H9 (cell line): ENCODE data around the gene ENTREP3. TPM values are rescaled to one million over a fixed set of nuclear protein-coding genes. Genes with fewer than 3 reads are reported as not detected.
A peak's percentile ranks its signal among the peaks of the same experiment; 100 is the strongest.

Source experiments
- DNase-seq: peaks from one replicate; pipeline ENCODE4 v3.0.0-alpha.2; 2017
- H2AFZ ChIP-seq: one replicate; pipeline ENCODE4 v1.6.1; 2013; ENCODE audit warnings: mild to moderate bottlenecking, low read length, control low read depth, moderate library complexity
- H2AK5ac ChIP-seq: 2 replicates; pipeline ENCODE4 v1.6.1; 2013; ENCODE audit warnings: low read length, control low read depth, mixed read lengths; ENCODE audit not compliant: insufficient read length
- H2BK120ac ChIP-seq: one replicate; pipeline ENCODE4 v1.6.1; 2013; ENCODE audit warnings: low read depth, mild to moderate bottlenecking, low read length, control low read depth, inconsistent platforms; ENCODE audit not compliant: poor library complexity, severe bottlenecking
- H2BK12ac ChIP-seq: 2 replicates; pipeline ENCODE4 v1.6.1; 2013; ENCODE audit warnings: low read length, control low read depth, mixed read lengths, low read depth; ENCODE audit not compliant: insufficient read length
- H2BK15ac ChIP-seq: 2 replicates; pipeline ENCODE4 v1.6.1; 2013; ENCODE audit warnings: low read depth, low read length, control low read depth
- H2BK20ac ChIP-seq: one replicate; pipeline ENCODE4 v1.6.1; 2013; ENCODE audit warnings: low read depth, mild to moderate bottlenecking, low read length, control low read depth, inconsistent platforms; ENCODE audit not compliant: poor library complexity, severe bottlenecking
- H2BK5ac ChIP-seq: 2 replicates; pipeline ENCODE4 v1.6.1; 2013; ENCODE audit warnings: low read length, control low read depth, mixed read lengths; ENCODE audit not compliant: insufficient read length
- H3K14ac ChIP-seq: 2 replicates; pipeline ENCODE4 v1.6.1; 2013; ENCODE audit warnings: low read length, control low read depth; ENCODE audit not compliant: insufficient read depth
- H3K18ac ChIP-seq: 2 replicates; pipeline ENCODE4 v1.6.1; 2013; ENCODE audit warnings: low read depth, mild to moderate bottlenecking, mixed read lengths, low read length, control low read depth; ENCODE audit not compliant: insufficient read length
- H3K23ac ChIP-seq: 2 replicates; pipeline ENCODE4 v1.6.1; 2013; ENCODE audit warnings: low read length, control low read depth, mixed read lengths, low read depth; ENCODE audit not compliant: insufficient read length
- H3K23me2 ChIP-seq: 2 replicates; pipeline ENCODE4 v1.6.1; 2013; ENCODE audit warnings: low read depth, mild to moderate bottlenecking, mixed read lengths, low read length, control low read depth; ENCODE audit not compliant: insufficient read length, poor library complexity, severe bottlenecking
- H3K27ac ChIP-seq: 2 replicates; pipeline ENCODE4 v1.5.1; 2013; ENCODE audit warnings: low read length, control low read depth, mixed read lengths, low read depth; ENCODE audit not compliant: insufficient read length
- H3K27me3 ChIP-seq: 2 replicates; pipeline ENCODE4 v1.6.1; 2013; ENCODE audit warnings: low read length, control low read depth, inconsistent platforms; ENCODE audit not compliant: insufficient read depth
- H3K4ac ChIP-seq: 2 replicates; pipeline ENCODE4 v1.6.1; 2013; ENCODE audit warnings: low read depth, mild to moderate bottlenecking, control low read depth, inconsistent platforms, low read length, moderate library complexity
- H3K4me1 ChIP-seq: 2 replicates; pipeline ENCODE4 v1.6.1; 2013; ENCODE audit warnings: low read length, control low read depth, inconsistent platforms; ENCODE audit not compliant: insufficient read depth
- H3K4me2 ChIP-seq: 2 replicates; pipeline ENCODE4 v1.6.1; 2013; ENCODE audit warnings: low read length, control low read depth, mixed read lengths; ENCODE audit not compliant: insufficient read length, insufficient read depth
- H3K56ac ChIP-seq: 2 replicates; pipeline ENCODE4 v1.6.1; 2013; ENCODE audit warnings: low read depth, mild to moderate bottlenecking, mixed read lengths, low read length, control low read depth; ENCODE audit not compliant: insufficient read length
- H3K79me1 ChIP-seq: 2 replicates; pipeline ENCODE4 v1.6.1; 2013; ENCODE audit warnings: low read depth, mild to moderate bottlenecking, moderate library complexity, low read length, control low read depth, inconsistent platforms; ENCODE audit not compliant: insufficient read depth, poor library complexity, severe bottlenecking
- H3K79me2 ChIP-seq: 2 replicates; pipeline ENCODE4 v1.6.1; 2013; ENCODE audit warnings: low read length, control low read depth, inconsistent platforms; ENCODE audit not compliant: insufficient read depth
- H3K9ac ChIP-seq: 2 replicates; pipeline ENCODE4 v1.6.1; 2013; ENCODE audit warnings: low read length, control low read depth, mixed read lengths; ENCODE audit not compliant: insufficient read length; ENCODE audit errors: extremely low read depth
- H3K9me3 ChIP-seq: one replicate; pipeline ENCODE4 v1.6.1; 2013; ENCODE audit warnings: low read depth, low read length, inconsistent platforms; ENCODE audit not compliant: control insufficient read depth
- H3T11ph ChIP-seq: one replicate; pipeline ENCODE4 v1.6.1; 2013; ENCODE audit warnings: mild to moderate bottlenecking, low read length, control low read depth, inconsistent platforms
- H4K20me1 ChIP-seq: one replicate; pipeline ENCODE4 v1.6.1; 2013; ENCODE audit not compliant: control insufficient read depth, insufficient read length, insufficient read depth
- H4K5ac ChIP-seq: 2 replicates; pipeline ENCODE4 v1.6.1; 2013; ENCODE audit warnings: low read depth, mild to moderate bottlenecking, mixed read lengths, low read length, control low read depth; ENCODE audit not compliant: insufficient read length
- H4K8ac ChIP-seq: replicated peaks from 2 replicates; pipeline ENCODE4 v1.6.1; 2013; ENCODE audit warnings: low read length, control low read depth, mixed read lengths, low read depth; ENCODE audit not compliant: insufficient read length
- H4K91ac ChIP-seq: 2 replicates; pipeline ENCODE4 v1.6.1; 2013; ENCODE audit warnings: low read depth, mild to moderate bottlenecking, moderate library complexity, mixed read lengths, low read length, control low read depth; ENCODE audit not compliant: insufficient read length
- H3K27ac Mint-ChIP-seq, 3 experiments: 2 replicates in 2 of 3; 3 replicates in 1 of 3; pipeline ENCODE4 v1.8.0; 2020 to 2021; ENCODE audit warnings: mixed read lengths in 3 of 3, mild to moderate bottlenecking in 1 of 3, moderate library complexity in 1 of 3
- H3K27me3 Mint-ChIP-seq: 2 replicates; pipeline ENCODE4 v1.8.0; 2021; ENCODE audit warnings: low read depth, mild to moderate bottlenecking, moderate library complexity, mixed read lengths
- H3K36me3 Mint-ChIP-seq, 3 experiments: 2 replicates in 2 of 3; 3 replicates in 1 of 3; pipeline ENCODE4 v1.8.0; 2020 to 2021; ENCODE audit warnings: low read depth in 3 of 3, mixed read lengths in 3 of 3; ENCODE audit not compliant: insufficient read depth in 1 of 3
- H3K4me1 Mint-ChIP-seq, 2 experiments: 2 replicates each; pipeline ENCODE4 v1.8.0; 2020; ENCODE audit warnings: mixed read lengths in 2 of 2
- H3K4me3 Mint-ChIP-seq, 2 experiments: 2 replicates in 1 of 2; 3 replicates in 1 of 2; pipeline ENCODE4 v1.8.0; 2020 to 2021; ENCODE audit warnings: mild to moderate bottlenecking in 2 of 2, mixed read lengths in 2 of 2, moderate library complexity in 1 of 2
- H3K9me3 Mint-ChIP-seq, 2 experiments: 2 replicates in 1 of 2; 3 replicates in 1 of 2; pipeline ENCODE4 v1.8.0; 2020; ENCODE audit warnings: mild to moderate bottlenecking in 2 of 2, mixed read lengths in 2 of 2, moderate library complexity in 1 of 2
- CTCF ChIP-seq: fragments of 200-600 bp; sonication (generic); conservative IDR thresholded peaks from 3 replicates; pipeline ENCODE4 v1.8.0; 2021; ENCODE audit warnings: antibody characterized with exemption, mild to moderate bottlenecking
- WGBS: extraction: QIAGEN DNeasy Blood & Tissue Kit; methylation state at CpG from one replicate; pipeline ENCODE4 v1.1.7; 2013; ENCODE audit warnings: missing lambda C conversion rate, low lambda C conversion rate, mixed read lengths; ENCODE audit not compliant: insufficient read length; ENCODE audit errors: extremely low coverage; 5-methylcytosine and 5-hydroxymethylcytosine counted together
- total RNA-seq: library from RNA; stranded (reverse); gene quantifications from 2 replicates; pipeline ENCODE4 v1.2.1, GENCODE V29; 2021

The ENTREP3 gene
- total RNA-seq, 1 experiment from 2014 or later, result 41.0 TPM

GRCh38 chr1:155253797-155254196 is 1.5 kb downstream of the ENTREP3 start:
- Histone ChIP-seq H3K9ac (no peak overlapping the region), H3K27ac (no peak overlapping the region), H2AFZ (no peak overlapping the region), H2BK12ac (no peak overlapping the region), H3T11ph (no peak overlapping the region), H2BK20ac (no peak overlapping the region), H3K4me2 (peak overlapping the region; percentile 67), H3K79me2 (no peaks in the 10 kb centered on the region), H3K27me3 (no peaks in the 10 kb centered on the region), H3K4ac (no peak overlapping the region), H4K8ac (no peak overlapping the region), H4K5ac (no peak overlapping the region), H3K79me1 (no peaks in the 10 kb centered on the region), H2AK5ac (no peak overlapping the region), H3K14ac (no peak overlapping the region), H2BK15ac (no peak overlapping the region), H4K20me1 (no peaks in the 10 kb centered on the region), H3K4me1 (peaks cover 4% of the 10 kb centered on the region; the same call in 1 of the 2 replicates), H3K18ac (no peak overlapping the region), H2BK5ac (no peak overlapping the region), H4K91ac (no peak overlapping the region), H3K56ac (no peak overlapping the region), H2BK120ac (no peak overlapping the region), H3K9me3 (no peaks in the 10 kb centered on the region), H3K23ac (no peak overlapping the region), H3K23me2 (peaks cover 14% of the 10 kb centered on the region)
- Mint-ChIP-seq H3K27me3 (no peaks in the 10 kb centered on the region; the same call in 1 of the 2 replicates), H3K27ac (no peak overlapping the region), H3K4me3 (peak overlapping the region; percentile 73 to 88), H3K36me3 (peaks cover 9 to 27% (median 19%) of the 10 kb centered on the region in 3 experiments), H3K4me1 (peaks cover 30 to 32% of the 10 kb centered on the region in 2 experiments), H3K9me3 (no peaks in the 10 kb centered on the region)
- no CpG with 5 or more reads among the region's 5 CpGs for WGBS
- TF ChIP-seq CTCF, result no peak
- no peak for DNase-seq
